ENCODE measurements around the gene VPS37B.
A peak's percentile ranks its signal among the peaks of the same experiment; 100 is the strongest.

VPS37B gene

GRCh38 chr12:122866950-122867607 lies 28.8 kb downstream of the VPS37B start:
- DNase-seq: no peak

- DNase-seq: no peak
Observed at GRCh38 chr12:122866379-122866778, 29.5 kb downstream of the VPS37B start.

- DNase-seq: no peak
Observed at GRCh38 chr12:122865268-122866231, 30.4 kb downstream of the VPS37B start.

- DNase-seq: no peak
Observed at GRCh38 chr12:122864894-122865253, 31.1 kb downstream of the VPS37B start.

GRCh38 chr12:122862872-122863701 lies 32.8 kb downstream of the VPS37B start:
- DNase-seq: no peak

GRCh38 chr12:122862110-122862634 lies 33.8 kb downstream of the VPS37B start:
- no peak for DNase-seq

- DNase-seq: no peak
Observed at GRCh38 chr12:122861587-122861970, 34.3 kb downstream of the VPS37B start.

GRCh38 chr12:122860854-122861586 lies 34.9 kb downstream of the VPS37B start:
- DNase-seq: no peak

GRCh38 chr12:122860040-122860853 lies 35.7 kb downstream of the VPS37B start:
- DNase-seq: peak; percentile 57

GRCh38 chr12:122859303-122860039 lies 36.5 kb downstream of the VPS37B start:
- no peak for DNase-seq

- no peak for DNase-seq
Observed at GRCh38 chr12:122858591-122859302, 37.2 kb downstream of the VPS37B start.

GRCh38 chr12:122858171-122858570 lies 37.8 kb downstream of the VPS37B start:
- no peak for DNase-seq

- no peak for DNase-seq
Observed at GRCh38 chr12:122856999-122857671, 38.8 kb downstream of the VPS37B start.

- DNase-seq: no peak
Observed at GRCh38 chr12:122855928-122856831, 39.7 kb downstream of the VPS37B start.

- no peak for DNase-seq
Observed at GRCh38 chr12:122855071-122855829, 40.7 kb downstream of the VPS37B start.

- no peak for DNase-seq
Observed at GRCh38 chr12:122854554-122854953, 41.4 kb downstream of the VPS37B start.
